Esophagus squamous epithelium (tissue), 4 donors: ENCODE data around the gene DYRK1B.

Source experiments
- POLR2A ChIP-seq, 4 donors: fragments of 450-650 bp; IDR thresholded peaks; one replicate each; pipeline ENCODE4 v1.6.1; 2017; ENCODE audit warnings: antibody characterized with exemption in 4 of 4, mild to moderate bottlenecking in 4 of 4, moderate library complexity in 3 of 4
- TF ChIP-seq, protein P1 (sequence below), 6 experiments: fragments of 450-650 bp in 4 of 6; fragments of 200-600 bp in 2 of 6; sonication (generic) in 2 of 6; IDR thresholded peaks; one replicate each; pipeline ENCODE4 v1.5.1; 2016 to 2019; ENCODE audit warnings: antibody characterized with exemption in 6 of 6, mild to moderate bottlenecking in 4 of 6, moderate library complexity in 4 of 6

DNA sequence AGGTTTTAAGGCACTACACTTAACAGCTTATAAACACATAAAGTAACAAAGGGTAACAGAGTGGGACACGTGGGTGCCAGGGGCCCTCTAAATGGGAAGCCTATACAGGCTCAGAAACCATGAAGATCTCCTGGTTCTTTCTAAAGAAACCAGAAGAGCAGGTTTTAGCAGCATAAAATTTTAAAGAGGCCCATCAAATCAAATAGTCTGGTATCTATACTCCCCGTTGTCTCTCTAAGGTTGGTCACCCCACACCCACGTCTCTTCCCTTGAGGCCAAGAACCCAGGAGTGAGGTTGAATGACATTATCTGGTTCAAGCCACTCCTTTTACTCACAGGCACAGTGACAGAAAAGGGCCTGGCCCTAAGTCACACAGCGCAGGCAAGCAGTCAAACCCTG is 4.6 kb upstream of the DYRK1B start:
- TF ChIP-seq, protein P1, sequence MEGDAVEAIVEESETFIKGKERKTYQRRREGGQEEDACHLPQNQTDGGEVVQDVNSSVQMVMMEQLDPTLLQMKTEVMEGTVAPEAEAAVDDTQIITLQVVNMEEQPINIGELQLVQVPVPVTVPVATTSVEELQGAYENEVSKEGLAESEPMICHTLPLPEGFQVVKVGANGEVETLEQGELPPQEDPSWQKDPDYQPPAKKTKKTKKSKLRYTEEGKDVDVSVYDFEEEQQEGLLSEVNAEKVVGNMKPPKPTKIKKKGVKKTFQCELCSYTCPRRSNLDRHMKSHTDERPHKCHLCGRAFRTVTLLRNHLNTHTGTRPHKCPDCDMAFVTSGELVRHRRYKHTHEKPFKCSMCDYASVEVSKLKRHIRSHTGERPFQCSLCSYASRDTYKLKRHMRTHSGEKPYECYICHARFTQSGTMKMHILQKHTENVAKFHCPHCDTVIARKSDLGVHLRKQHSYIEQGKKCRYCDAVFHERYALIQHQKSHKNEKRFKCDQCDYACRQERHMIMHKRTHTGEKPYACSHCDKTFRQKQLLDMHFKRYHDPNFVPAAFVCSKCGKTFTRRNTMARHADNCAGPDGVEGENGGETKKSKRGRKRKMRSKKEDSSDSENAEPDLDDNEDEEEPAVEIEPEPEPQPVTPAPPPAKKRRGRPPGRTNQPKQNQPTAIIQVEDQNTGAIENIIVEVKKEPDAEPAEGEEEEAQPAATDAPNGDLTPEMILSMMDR (IDR thresholded peaks at IDR 0.05), result no peak
- no peak for TF ChIP-seq POLR2A (IDR thresholded peaks at IDR 0.05)
